ENCODE data around the gene NPHS2.

NPHS2 gene

GRCh38 chr1:179575497-179576314 is at the start of gene NPHS2:
Gene NPHS2 (minus strand): TSS chr1:179575948. CDS start chr1:179575864, 84 bp downstream.
- H3K4me3 ChIP-seq (ENCODE audit: low read length) = no peak within 1 kb of the TSS
- TF ChIP-seq CTCF (IDR thresholded peaks at IDR 0.05; ENCODE audit: insufficient read depth, low read depth, low read length, missing control alignments) = no peak
- no peak for DNase-seq (ENCODE audit: low read depth)

- no peak overlapping the region for H3K4me3 ChIP-seq (ENCODE audit: low read length)
- no peak for TF ChIP-seq CTCF (IDR thresholded peaks at IDR 0.05; ENCODE audit: insufficient read depth, low read depth, low read length, missing control alignments)
- no peak for DNase-seq (ENCODE audit: low read depth)
These were observed 36.6 kb upstream of the NPHS2 start for GRCh38 chr1:179612361-179612760.

- DNase-seq (ENCODE audit: low read depth) = no peak
- no peak for TF ChIP-seq CTCF (IDR thresholded peaks at IDR 0.05; ENCODE audit: insufficient read depth, low read depth, low read length, missing control alignments)
- H3K4me3 ChIP-seq (ENCODE audit: low read length) = no peak overlapping the region
These were observed 25.3 kb upstream of the NPHS2 start for GRCh38 chr1:179601093-179601492.

GRCh38 chr1:179599623-179600249 is 24.0 kb upstream of the NPHS2 start:
- peak; percentile 55 for TF ChIP-seq CTCF (IDR thresholded peaks at IDR 0.05; ENCODE audit: insufficient read depth, low read depth, low read length, missing control alignments)
- DNase-seq (ENCODE audit: low read depth) = peak; percentile 60
- no peak overlapping the region for H3K4me3 ChIP-seq (ENCODE audit: low read length)

GRCh38 chr1:179598631-179599030 is 22.9 kb upstream of the NPHS2 start:
- no peak for DNase-seq (ENCODE audit: low read depth)
- no peak overlapping the region for H3K4me3 ChIP-seq (ENCODE audit: low read length)

More at GRCh38 chr1:179598631-179599030, 22.9 kb upstream of the NPHS2 start:
- no peak for TF ChIP-seq CTCF (IDR thresholded peaks at IDR 0.05; ENCODE audit: insufficient read depth, low read depth, low read length, missing control alignments)

All from epithelial cell of esophagus (primary cell).